NCI-H345 treated with DMSO at 0.1 percent for 48 hours (cell line): ENCODE measurements around the gene NAV2.
"Not testable (repeated sequence)": the region's sequence is repeated elsewhere in the genome, so short reads cannot be mapped to it uniquely, and the experiment has no call there.

Experiments
- DNase-seq: peaks from one replicate; lab custom pipeline; 2025; ENCODE audit not compliant: unreplicated experiment; lab: John Stamatoyannopoulos, UW

The NAV2 gene

DNA sequence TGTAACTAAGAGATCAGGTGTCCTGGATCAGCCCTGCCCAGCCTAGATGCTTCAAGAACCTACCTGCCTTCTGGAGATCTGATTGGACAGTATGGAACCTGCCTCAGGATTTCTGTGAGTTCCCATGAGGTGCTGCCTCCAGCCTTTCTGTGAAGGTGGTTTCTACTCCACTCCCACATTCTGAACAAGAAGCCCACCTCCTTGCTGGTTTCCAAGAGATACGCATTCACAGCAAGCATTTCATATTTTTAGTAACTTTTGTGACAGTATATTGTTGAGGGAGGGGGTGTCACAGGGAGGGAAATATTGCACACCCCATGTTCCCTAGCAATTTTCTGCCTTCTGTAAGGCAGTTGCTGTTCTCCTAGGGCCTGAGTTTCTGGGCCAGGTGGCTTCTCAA is 204.4 kb downstream of the NAV2 start:
- DNase-seq = no peak

DNA sequence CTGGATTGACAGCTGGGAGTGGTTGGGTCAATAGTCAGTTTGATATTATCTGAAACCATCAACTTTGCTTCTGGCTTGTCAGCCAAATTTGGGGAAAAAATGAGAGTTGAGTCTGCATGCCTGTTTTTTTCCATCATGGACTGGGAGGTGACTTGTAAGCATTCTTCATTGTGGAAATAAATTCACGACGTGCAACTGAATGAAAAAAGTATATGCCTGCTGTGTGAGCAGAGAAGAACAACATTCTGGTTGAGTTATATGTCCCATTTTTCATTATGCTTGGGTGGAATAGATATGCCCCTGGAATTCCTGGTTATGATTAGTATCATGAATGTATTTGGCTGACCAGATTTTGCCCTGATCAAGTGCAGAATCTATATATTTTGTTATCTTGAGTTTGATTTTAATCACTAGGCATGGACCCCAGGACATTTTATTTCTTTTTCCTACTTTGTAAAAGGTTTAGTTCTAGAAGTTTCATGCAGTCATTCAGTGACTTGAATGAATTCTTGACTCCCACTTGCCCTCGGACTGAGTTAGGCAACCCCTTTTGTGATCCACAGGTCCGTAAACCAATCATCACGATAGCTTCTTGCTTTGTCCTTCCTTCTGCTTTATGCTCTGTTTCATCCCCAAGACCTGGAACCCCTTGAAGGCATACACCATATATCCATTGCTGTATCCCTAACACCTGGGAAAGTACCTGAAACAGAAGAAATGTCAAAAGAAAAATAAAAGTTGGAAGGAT is 205.8 kb downstream of the NAV2 start:
- DNase-seq = no peak

DNA sequence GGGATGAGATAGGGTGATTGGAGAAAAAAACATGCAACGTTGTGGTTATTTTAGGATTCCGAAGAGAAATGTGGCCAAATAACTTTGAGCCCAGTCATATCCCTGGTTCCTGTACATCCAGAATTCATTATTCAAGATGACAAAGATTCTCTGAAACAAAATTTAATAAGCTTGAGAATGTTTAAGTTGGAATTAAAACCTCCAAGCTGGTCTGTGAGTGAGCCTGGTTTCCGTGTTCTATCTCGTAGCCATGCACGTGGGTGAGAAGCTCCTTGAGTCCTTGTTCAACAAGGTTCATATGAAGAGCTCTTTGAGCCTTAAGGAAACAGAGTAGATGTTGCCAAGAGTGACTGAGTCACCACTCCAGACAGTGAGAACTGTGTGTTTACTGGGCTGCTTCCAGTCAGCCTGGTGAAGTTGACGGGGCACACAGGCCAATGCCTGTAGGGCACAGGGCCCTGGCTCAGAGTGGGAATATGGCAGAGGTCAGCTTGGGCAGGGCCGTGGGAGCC is 206.5 kb downstream of the NAV2 start:
- DNase-seq = no peak

DNA sequence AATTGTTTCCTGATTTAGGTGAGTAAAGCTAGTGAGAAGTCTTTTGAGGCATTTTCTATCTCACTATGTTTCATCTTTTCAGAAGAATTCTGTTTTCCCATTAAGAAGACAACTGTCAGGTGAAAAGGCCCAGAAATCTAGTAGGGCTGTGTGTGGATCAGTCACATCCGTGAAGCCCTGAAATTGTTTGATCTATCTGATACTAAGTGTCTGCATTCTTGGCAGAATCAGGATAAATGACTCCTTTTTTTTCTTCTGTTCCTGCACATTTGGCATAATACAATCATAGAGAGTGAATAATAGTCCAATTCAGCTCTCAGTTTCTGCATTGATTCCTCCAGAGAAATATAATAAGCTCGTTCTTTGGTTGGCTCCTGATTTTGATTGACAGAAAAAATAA is 208.3 kb downstream of the NAV2 start:
- DNase-seq = no peak

DNA sequence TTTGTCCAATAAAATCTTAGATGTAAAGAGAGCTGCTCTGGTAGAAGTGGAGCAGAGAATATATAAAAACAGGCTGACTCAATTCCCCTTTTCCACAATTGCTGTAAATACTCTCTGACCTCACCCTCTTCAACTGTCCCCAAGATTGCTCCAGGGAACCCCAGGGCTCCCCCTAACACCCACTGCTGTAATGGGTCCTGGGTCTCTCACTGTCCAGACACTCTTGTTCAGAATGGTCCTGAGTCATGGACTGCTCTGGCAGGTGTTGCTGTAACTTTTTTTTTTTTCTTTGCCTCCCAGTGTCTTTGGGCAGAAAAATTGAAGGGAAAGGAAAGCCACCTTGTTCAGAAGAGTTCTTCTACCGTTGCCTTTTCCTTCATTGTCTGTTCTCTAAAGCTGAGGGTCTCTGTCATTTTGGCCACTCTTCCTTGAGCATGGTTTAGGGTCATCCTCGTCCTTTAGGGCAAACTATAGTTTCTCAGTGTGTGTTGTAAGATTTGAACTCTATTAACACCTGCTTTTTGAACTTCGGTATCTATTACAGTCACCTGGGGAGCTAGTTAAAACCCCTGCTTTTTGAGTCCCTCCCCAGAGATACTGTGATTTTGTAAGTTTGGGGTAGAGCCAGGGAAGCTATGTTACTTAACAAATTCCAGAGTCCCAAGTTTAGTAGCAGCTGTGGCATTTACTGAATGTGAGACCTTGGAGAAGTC is 209.5 kb downstream of the NAV2 start:
- no peak for DNase-seq

DNA sequence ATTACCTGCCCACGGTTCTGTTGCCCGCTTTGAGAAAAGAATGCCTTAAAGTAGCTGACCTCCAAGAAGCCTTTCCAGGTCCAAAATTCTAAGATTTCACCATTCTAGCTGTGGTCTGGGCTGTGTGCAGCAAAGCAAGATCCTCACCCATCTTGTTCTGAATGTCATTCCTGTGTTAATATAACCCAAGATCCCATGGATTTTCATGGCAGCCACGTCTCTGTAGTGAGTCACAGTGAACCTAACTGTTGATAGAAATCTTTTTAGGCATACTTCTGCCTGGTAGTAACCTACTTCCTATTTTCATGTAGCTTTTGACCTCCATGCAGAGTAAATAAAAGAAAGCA is 210.0 kb downstream of the NAV2 start:
- no peak for DNase-seq

DNA sequence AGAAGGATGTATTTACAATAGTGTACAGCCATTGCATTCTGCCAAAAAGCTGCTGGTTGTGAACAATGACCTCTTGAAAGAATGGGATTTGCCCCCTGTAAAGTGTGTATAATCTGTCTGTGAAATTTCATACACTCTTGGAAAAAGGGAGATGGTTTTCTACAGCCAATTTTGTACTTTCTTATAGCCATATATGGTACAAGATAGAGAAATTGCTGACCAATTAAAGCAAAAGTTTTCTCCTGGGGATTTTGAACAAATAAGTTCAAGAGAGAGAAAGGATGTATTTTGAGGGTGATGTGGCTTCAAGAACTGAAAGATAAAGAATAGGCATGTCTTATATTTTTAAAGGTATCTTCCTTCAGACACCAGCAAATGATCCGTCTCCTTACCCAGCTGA is 211.0 kb downstream of the NAV2 start:
- DNase-seq = no peak

DNA sequence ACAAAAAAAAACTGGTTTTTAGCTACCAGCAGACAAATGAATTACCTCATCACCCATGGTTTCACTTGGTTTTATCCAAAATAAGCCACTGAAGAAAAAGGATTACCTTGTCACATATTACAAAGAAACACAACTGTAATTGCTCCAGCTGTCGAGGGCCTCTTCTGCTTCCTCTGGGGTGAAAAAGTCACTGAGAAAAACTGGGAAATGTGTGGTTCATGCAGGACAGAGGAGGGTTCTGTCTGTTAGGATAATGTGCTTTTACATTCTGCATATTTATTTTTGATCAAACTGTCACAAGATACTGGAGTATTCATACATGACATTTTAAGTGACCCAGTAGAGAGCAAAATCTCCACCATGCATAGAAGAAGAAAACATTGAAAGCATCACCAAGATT is 211.7 kb downstream of the NAV2 start:
- DNase-seq = no peak

DNA sequence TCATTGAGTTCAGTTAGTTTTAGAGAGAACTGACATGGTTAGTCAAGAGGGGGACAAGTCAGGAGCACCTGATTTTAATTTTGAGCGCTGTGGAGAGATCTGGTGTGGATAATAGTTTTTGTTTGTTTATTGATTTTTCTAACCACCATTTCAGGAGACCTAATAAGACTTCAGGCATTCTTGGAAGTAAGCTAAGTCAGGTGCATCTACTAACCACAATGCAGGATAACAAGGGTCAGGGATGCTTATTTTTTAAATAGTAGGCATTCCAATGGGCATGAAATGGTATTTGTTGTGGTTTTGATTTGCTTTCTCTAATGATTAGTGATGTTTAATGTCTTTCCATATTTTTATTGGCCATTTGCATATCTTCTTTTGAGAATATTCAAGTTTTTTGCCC is 212.1 kb downstream of the NAV2 start:
- DNase-seq = no peak

DNA sequence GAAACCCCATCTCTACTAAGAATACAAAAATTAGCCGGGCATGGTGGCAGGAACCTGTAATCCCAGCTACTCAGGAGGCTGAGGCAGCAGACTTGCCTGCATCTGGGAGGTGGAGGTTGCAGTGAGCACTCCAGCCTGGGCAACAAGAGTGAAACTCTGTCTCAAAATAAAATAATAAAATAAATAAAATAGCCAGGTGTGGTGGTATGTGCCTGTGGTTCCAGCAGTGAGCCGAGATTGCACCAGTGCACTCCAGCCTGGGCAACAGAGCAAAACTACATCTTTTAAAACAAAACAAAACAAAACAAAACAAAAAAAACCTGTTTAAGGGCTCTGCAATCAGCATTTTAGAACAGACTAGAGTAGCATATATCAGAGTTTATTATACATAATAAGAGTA is 214.8 kb downstream of the NAV2 start:
- DNase-seq = not testable (repeated sequence)

DNA sequence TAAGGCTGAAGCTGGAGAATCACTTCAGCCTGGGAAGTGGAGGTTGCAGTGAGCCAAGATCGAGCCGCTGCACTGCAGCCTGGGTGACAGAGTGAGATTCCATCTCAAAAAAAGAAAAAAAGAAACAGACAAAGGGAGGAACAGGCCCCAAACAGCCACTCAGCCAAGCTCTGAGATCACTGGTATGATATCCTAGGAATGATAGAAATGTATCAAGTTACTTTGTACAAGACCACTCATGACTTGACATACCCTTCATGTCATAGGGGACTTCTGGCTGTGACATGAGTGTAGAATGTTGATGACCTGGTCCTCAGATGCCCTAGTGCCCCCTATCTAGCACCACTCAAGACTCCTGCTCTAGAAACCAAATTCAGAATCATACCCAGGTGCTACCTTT is 216.5 kb downstream of the NAV2 start:
- DNase-seq = no peak

DNA sequence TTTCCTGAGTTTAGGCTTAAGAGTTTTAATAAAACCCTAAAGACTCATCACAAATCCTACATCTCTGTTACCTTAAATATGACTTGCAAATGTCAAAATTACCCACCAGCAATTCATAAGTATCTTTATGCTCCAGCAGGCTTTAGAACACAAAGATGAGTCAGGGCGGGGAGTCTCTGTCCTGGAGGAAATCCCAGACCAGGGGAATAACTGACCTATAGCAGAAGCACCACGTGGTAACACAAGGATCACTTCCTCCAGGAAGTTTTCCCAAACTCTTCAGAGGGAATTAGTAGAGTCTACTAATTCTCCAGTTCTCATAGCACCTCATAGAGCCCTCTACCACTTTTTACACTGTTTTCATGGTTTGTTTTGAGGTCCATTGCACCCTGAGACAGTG is 217.0 kb downstream of the NAV2 start:
- DNase-seq = no peak

DNA sequence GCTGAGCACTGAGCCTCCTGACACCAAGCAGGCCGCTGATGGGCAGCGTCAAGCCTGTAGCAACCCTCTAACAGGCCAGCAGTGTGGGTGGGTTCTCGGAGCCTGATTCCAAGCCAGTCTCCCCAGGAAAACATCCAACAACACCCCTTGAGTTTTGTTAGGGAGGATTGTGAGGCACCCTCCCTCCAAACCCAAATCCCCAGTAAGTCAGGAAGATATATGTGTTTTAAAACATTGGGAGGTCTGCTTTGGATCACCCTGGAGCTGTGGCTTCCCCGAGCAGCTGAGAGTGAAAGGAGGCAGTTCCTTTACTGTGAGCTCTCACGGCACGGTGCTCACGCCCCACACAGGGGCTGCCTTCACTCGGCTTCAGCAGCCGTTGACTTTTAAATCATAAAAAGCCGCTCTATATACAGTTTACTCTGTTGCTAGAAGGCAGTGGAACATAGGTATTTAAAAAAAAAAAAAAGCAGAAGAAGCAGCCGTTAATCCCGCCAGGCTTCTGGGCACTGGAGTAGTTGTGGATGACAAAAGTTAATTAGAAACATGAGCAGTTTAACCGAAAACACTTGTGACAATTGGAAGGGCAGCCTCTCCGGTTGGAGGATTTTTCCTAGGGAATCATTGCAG is 218.6 kb downstream of the NAV2 start:
- no peak for DNase-seq

DNA sequence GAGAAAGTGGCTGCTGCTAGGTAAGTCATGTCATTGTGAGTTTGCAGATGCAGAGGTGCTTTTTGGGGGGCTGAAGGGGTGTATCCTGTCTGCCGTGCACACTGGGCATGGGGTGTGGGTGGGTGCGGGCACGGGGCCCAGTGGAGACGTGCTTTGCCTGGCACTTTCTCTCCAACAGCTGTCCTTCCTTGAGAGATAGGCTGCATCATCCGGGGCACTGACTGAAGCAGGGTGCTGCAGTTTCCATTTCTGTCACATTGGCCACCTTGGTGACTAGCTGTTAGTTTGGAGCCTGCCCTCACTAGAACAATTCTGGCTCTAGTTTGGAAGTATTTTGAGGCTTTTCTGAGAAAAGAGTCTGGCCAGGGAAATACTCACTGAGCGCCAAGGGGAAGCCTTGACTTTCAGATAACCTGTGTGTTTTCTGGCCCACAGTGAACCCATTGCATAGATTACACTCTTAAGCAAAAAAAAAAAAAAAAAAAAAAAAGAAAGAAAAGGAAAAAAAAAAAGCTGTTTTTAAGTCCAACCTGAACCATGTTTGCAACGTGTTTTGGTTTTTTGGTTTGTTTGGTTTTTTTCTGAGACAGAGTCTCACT is 219.2 kb downstream of the NAV2 start:
- no peak for DNase-seq

DNA sequence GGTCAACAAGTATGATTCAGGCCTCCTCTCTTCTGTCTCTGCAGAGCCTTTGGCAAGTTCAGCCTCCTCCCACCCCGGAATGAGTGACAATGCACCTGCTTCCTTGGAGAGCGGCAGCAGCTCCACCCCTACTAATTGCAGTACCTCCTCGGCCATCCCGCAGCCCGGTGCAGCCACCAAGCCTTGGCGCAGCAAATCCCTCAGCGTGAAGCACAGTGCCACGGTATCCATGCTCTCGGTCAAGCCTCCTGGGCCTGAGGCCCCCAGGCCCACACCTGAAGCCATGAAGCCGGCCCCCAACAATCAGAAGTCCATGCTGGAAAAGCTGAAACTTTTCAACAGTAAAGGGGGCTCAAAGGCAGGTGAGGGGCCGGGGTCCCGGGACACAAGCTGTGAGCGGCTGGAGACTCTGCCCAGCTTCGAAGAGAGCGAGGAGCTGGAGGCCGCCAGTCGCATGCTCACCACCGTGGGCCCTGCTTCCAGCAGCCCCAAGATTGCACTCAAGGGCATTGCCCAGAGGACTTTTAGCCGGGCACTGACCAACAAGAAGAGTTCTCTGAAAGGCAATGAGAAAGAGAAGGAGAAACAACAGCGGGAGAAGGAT is 220.6 kb downstream of the NAV2 start:
- DNase-seq = no peak

DNA sequence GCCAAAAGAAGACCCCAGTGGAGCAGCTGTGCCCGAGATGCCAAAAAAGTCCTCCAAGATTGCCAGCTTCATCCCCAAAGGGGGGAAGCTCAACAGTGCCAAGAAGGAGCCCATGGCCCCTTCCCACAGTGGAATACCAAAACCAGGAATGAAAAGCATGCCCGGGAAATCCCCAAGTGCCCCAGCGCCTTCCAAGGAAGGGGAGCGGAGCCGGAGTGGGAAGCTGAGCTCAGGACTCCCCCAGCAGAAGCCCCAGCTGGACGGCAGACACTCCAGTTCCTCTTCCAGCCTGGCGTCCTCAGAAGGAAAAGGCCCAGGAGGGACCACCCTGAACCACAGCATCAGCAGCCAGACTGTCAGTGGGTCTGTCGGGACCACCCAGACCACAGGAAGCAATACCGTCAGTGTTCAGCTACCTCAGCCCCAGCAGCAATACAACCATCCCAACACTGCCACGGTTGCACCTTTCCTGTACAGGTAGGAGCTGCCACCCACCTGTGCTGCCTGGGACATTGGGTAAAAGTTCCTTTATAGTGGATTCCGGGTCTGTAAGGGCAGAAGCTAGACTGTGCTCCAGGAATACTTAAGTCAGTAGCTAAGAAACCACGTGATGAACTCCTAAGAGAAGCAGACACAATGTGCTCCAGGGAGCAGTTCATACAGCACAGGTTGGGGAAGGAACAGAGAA is 221.3 kb downstream of the NAV2 start:
- DNase-seq = no peak

DNA sequence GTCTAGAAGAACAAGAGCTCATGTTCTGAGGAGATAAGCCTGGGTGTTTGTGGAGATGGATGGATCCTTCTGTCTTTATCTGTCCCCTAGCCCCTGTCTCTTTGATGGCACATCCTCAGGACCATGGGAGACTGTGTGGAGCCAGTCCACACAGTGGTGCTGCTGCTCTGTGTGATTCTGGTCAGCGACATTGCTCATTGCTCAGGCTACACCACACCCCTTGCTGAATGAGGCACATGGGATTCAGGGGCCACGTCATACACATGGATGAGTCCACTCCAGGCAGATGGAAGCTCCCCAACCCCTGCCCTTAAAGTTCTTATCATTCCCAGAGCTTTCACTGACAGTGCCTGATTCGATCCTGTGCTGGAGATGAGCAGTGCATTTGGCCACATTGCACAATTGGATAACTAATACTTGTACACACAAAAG is 222.2 kb downstream of the NAV2 start:
- DNase-seq = no peak

DNA sequence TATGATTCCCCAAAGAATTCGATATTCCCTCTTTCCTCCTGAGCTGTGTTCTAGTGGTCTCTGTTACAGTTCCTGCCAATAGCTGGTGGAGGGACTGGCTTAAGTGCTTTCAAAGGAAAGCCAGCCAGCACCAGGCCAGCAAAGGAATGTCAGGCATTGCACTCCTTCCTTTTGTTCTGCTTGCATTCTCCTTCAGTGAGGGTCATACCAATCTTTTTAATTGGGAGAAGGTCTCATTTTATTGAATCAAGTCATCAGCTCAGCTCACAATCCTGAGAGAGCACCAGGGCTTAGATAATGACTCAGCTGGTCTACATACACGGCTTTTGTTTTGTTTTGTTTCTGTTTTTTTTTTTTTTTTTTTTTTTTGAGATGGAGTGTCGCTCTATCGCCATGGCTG is 222.9 kb downstream of the NAV2 start:
- no peak for DNase-seq

DNA sequence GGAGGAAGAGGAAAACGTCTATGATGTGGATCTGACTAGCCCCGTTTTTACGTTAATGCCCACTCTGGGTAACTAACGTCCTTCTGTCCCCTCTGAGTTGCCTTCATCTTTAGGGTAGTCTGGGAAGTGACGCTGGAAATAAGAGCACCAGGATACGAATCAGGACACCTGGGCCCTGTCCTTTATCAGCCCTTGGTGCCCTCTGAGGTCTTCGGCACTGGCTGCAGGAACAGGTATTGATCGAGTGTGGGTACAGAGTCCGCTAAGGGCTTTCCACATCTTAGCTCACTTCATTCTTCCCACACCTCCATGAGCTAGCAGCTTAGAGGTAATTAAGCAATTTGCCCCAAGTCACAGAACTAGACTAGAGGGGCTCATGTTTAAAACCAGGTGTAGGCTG is 223.8 kb downstream of the NAV2 start:
- no peak for DNase-seq

DNA sequence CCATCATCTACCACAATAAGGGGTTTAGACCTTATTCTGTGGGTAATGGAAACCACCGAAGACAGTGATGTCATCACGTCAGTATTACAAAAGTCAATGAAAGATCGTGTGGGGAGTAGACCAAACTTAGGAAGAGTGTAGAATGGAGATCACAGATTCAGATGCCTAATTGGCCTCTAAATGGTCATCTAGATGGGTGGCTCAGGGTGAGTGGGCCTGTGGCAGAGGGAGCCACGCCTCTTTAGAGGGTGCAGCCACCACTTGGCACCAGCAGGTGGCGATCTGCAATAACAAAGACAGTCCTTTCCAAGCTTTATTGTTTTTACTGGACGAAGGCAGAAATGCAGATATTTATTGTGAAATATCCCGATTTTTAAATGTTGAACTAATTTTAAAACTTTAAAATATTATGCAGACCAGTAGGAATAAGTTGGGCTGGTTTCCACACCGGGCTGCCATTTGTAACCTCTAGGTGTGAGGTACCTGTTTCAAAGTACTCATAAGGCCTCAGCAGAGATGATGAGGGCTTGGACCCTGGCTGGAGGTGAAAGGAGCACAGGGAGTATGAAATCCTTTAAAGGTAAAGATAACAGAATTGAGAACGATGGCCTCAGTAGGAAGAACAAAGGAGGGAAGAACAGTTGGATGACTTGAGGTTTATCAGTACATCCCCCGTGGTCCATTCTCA is 225.7 kb downstream of the NAV2 start:
- DNase-seq = no peak
